NCI-H146 treated with DMSO at 0.1 percent for 48 hours (cell line): ENCODE results near the gene OLAH.

Experiments
- DNase-seq: peaks from one replicate; lab custom pipeline; 2025; ENCODE audit not compliant: unreplicated experiment; lab: John Stamatoyannopoulos, UW

OLAH gene

GRCh38 chr10:15068802-15069201 is 25.1 kb downstream of the OLAH start:
- no peak for DNase-seq

DNA sequence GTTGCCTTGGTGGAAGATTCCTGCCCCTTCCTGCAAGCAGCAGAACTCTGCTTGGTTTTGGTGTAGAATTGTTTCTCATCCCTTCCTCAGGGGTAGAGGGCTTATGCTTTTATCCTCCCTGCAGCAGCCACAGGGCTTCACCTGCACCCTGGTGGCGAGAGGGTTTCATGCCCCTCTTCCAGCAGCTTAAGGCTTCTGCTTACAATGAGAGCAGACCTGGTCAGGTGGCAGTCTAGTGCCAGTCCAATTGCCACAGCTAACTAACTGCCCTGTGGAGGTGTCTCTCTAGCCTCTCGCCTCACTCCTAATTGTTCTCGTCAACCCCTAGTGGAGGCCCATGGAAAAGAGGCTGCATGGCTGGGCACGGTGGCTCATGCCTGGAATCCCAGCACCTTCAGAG is 25.5 kb downstream of the OLAH start:
- no peak for DNase-seq

GRCh38 chr10:15072358-15072757 is 28.6 kb downstream of the OLAH start:
- no peak for DNase-seq

- DNase-seq, result no peak
Measured at GRCh38 chr10:15075421-15075820, 31.7 kb downstream of the OLAH start.

DNA sequence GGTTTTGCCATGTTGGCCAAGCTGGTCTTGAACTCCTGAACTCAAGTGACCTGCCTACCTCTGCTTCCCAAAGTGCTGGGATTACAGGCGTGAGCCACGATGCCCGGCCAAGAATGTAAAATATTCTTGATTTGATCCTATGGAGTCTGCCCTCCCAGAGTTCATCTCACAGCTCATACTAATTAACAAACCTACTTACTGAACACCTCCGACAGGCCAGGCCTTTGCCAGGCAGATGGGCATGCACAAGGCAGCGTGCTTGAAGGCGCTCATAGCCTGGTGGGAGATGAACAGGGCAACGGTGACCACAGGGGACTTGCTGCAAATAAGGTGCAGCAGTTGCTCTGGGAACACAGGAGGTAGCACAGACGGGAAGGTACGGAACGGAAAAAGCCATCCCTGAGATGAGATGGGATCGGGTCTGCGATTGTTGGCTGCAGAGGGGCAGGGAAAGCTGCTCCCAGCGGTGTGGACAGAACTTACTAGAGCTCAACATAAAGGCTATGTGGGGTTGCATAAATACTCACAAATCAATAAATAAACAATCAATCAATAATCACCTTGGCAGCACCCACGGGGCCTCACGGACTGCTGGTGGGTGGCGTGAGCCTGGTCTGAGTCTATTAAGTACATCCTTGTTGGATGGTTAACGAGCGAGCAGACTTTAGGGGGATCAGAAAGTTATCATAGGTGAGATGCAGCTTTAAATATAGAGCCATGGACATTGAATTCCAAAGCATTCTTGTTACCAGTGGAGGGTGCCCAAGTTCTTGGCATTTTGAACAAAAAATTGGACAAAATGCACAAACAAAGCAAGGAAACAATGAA is 40.1 kb downstream of the OLAH start:
- no peak for DNase-seq

DNA sequence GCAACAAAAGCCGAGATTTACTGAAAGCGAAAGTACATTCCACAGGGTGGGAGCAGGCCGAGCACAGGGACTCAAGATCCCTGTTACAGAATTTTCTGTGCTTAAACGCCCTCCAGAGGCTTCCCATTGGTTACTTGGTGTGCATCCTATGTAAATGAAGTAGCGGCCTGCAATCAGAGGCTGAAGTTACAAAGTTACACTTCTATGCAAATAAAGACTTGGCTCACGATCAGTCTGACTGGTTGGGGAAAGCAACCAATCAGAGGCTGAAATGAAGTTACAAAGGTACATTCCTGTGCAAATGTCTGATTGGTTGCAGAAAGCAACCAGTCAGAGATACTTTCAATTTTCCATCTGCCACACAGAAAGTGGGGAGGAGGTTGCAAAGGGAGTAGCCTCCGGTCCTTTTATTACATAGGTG is 40.8 kb downstream of the OLAH start:
- DNase-seq, result no peak

GRCh38 chr10:15088428-15089261 is 44.9 kb downstream of the OLAH start, which contains the start of gene ACBD7:
Gene ACBD7, minus strand, starts transcription at chr10:15088776. Its CDS starts 48 bp downstream, at chr10:15088728.
- peak; percentile 92 for DNase-seq

DNA sequence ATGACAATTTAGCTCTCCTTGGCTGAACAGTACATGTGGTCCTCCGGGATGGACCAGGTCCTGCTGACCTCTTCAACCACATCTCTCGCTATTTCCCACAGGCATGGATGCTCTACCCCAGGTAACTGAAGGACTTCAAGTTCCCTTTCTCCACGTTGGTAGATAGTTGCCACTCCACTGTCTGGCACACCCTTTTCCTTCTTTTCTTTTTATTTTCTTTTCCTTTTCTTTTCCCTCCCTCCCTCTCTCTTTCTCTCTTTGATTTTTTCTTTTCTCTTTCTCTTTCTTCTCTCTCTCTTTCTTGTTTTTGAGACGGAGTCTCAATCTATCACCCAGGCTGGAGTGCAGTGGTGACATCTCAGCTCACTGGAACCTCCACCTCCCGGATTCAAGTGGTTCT is 47.7 kb downstream of the OLAH start:
- no peak for DNase-seq

- no peak for DNase-seq
Measured at GRCh38 chr10:15092855-15093408, 49.2 kb downstream of the OLAH start.

GRCh38 chr10:15096661-15097010 is 52.9 kb downstream of the OLAH start:
- DNase-seq, result no peak

DNA sequence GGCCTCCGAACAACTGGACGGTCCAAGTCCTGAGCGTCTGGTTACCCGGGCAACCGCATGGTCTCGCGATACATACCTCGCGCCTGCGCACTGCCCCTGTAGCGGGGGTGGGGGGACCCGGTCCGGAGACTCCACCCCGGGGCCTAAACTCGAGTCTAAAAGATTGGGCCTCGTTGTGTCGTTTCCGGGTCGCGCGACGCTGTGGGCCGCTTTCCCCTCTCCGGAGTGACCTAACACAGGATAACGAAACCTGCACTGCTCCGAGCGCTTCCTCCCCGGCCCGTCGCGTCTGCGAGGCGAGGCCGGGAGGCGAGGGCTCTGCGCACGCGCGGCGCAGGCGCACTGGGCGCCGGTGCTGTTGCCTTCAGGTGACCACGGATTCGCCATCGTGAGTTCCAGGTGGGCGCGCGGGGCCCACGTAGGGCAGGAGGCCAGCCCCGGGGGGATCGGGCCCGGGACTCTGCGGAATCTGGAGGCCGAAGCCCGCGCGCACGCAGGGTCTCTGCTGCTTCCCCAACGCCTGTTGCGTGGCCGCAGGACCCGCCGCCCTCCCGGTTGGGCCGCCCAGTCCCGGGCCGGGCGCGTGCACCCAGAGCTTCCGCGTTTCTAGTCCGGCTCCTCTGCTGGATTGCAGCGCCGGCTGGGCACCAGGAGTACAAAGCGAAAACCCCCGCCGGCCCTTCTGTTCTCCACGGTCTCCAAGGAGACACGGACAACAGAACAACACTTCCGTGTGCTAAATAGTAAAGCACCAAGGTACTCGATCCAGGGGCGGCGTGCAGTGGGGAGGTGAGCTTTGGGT is 53.5 kb downstream of the OLAH start, which contains the start of gene RPP38:
TSS of gene RPP38 (plus strand) at position 345 of the 802 bp plus-strand sequence. CDS start 5,960 bp downstream, outside the sequence.
- peak; percentile 93 for DNase-seq

GRCh38 chr10:15099886-15100285 is 56.1 kb downstream of the OLAH start:
- DNase-seq, result no peak

DNA sequence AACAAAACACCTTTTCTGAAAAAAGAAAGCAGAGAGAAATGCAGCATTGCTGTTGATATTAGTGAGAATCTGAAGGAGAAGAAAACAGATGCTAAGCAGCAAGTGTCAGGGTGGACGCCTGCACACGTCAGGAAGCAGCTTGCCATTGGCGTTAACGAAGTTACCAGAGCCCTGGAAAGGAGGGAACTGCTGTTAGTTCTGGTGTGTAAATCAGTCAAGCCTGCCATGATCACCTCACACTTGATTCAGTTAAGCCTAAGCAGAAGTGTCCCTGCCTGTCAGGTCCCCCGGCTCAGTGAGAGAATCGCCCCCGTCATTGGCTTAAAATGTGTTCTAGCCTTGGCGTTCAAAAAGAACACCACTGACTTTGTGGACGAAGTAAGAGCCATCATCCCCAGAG is 59.8 kb downstream of the OLAH start:
- DNase-seq, result no peak

DNA sequence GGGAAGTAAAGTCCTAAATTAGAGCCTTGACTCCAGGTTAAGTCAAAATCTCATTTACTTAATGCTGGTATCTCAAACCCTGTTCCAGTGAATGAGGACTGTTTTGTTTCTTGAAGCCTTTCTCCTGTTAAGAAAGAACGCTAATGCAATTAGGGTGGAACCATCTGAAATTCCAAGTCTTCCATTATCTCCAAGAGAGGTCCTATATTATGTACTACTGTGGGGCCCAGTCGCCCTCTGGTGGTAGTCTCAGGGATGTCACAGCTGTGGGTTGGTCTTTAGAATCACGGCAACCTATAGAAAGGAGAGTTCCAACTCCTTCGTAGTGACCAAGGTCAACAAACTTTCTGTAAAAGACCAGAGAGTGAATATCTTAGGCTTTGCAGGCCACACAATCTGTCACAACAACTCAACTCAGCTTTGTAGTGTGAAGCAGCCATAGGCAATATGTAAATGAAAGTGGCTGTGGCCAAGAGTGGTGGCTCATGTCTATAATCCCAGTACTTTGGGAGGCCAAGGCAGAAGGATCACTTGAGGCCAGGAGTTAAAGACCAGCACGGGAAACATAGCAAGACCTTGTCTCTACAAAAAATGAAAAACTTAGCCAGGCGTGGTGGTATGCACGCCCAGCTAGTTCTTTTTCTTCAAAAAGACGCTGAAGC is 62.7 kb downstream of the OLAH start:
- DNase-seq, result peak; percentile 74

- no peak for DNase-seq
Measured at GRCh38 chr10:15112657-15113056, 68.9 kb downstream of the OLAH start.

DNA sequence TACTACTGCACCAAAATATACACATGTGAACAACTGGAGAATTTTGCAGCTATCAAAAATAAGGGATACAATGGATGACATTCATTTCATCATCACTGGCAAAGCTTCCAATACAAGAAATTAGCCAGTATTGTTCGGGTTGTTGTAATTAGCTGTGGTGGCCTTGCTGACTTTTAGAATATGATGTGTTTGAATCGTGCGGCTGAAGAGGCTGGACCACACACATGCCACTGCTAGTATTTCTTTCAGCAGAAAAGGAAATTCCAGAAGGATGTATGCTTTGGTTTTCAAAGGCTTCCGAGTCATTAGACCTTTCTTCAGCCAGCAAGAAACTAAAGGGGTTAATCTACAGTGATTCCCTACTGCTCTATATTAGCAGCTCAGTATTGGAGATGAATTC is 70.0 kb downstream of the OLAH start:
- no peak for DNase-seq

GRCh38 chr10:15116225-15116624 is 72.5 kb downstream of the OLAH start:
- no peak for DNase-seq

DNA sequence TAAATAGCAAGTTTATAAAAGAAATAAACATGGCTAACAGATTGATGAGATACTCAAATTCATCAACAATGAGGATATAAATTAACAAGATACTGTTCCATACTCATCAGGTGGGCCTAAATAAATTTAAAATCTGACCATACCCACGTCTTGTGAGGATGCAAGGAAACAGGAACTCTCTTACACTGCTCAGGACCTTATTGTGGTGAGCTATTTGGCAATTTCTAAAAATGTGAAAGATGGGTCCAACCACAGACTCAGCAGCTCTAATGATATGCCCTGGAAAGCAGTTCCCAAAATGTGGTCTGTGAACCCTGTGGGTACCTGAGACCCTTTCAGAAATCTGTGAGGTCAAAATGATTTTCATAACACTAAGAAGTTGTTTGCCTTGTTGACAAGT is 74.9 kb downstream of the OLAH start:
- no peak for DNase-seq

DNA sequence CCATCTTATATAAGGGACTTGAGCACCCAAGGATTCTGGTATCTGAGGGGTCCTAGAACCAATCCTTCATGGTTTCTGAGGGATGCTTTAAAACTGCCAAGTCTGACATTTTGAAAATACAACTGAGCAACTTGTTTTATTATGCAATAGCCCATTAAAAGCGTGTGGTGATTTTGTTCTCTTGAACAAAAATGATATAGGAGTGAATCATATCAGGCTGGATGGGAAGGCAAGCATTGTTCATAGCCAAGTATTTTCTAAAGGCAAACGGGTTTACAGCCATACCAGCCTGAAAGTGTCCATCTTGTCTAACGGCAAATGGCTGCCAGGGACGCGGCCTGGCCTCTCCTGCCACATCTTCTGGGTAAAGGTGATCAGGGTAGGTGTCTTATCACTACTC is 76.8 kb downstream of the OLAH start:
- no peak for DNase-seq

- no peak for DNase-seq
Measured at GRCh38 chr10:15121707-15122106, 78.0 kb downstream of the OLAH start.
